GM10266 (cell line): ENCODE data around the gene SLC22A2.

Experiments
- DNase-seq: peaks from one replicate; pipeline ENCODE4 v3.0.0; 2012; ENCODE audit errors: extremely low spot score
- CTCF ChIP-seq: IDR thresholded peaks from 2 replicates; pipeline ENCODE4 v1.5.1; 2012; ENCODE audit warnings: mild to moderate bottlenecking, low read depth; ENCODE audit not compliant: control insufficient read depth, insufficient read depth; ENCODE audit errors: missing control alignments

The SLC22A2 gene

DNA sequence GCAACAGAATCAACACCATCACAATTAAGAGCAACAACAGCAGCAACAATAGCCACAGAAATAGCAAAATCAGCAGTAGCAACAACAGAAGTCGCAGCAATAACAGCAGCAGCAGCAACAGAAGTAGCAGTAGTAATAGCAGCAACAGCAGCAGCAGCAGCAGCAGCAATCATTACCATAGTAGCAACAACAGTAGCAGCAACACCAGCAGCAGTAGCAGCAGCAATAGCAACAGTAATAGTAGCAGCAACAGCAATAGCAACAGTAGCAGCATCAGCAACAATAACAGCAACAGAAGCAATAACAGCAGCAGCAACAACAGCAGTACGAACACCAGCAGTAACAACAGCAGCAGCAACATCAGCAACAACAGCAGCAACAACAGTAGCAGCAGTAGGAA, 39.8 kb downstream of the SLC22A2 start:
- no peak for DNase-seq
- no peak for TF ChIP-seq CTCF

DNA sequence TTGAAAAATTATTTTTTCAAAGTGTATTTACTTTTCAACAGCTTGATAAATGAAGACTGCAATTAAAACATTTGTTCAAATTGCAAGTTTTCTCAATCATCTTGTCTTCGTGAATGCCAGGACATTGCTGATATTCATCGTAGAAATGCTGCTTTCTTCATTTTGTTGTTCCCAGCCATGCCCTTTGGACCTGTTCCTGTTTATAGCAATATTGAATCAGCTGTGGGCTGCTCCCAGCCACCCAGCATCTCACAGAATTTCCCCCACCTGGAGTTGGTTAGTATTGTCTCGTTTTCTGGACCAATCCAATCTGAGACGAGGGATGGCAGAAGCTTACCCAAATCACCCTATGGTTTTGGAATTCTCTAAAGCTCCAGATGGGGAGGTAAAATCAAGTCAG, 40.8 kb downstream of the SLC22A2 start:
- no peak for TF ChIP-seq CTCF
- no peak for DNase-seq

- no peak for TF ChIP-seq CTCF
- DNase-seq, result no peak
Measured at GRCh38 chr6:160217073-160217472, 41.5 kb downstream of the SLC22A2 start.

- DNase-seq, result no peak
- no peak for TF ChIP-seq CTCF
Measured at GRCh38 chr6:160215232-160215631, 43.4 kb downstream of the SLC22A2 start.

DNA sequence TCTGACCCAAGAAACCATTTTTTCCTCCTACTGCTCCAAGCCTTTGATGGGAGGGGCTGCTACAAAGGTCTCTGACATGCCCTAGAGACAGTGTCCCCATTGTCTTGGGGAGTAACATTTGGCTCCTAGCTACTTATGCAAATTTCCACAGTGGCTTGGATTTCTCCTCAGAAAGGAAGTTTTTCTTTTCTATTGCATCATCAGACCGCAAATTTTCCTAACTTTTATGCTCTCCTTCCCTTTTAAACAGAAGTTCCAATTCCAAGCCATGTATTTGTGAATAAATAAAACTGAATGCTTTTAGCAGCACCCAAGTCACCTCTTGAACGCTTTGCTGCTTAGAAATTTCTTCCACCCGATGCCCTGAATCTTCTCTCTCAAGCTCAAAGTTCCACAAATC, 51.0 kb downstream of the SLC22A2 start:
- DNase-seq, result no peak
- no peak for TF ChIP-seq CTCF

DNA sequence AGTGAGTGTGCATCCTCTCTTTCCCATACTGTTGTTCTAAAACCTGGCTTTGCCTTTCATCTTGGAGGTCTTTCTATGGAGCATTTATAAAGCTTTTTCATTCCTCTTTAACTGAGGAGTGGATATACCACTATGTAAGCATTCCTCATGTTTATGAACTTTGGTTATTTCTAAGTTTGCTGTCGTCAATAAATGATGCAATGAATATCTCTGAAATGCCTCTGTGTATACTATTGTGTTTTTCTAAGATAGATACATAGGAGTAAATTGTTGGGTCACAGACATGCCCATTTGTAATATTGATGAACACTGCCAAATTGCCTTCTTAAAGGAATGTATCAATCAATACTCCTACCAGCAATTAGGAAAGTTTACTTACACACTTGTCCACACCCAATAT, 53.9 kb downstream of the SLC22A2 start:
- TF ChIP-seq CTCF, result no peak
- no peak for DNase-seq

DNA sequence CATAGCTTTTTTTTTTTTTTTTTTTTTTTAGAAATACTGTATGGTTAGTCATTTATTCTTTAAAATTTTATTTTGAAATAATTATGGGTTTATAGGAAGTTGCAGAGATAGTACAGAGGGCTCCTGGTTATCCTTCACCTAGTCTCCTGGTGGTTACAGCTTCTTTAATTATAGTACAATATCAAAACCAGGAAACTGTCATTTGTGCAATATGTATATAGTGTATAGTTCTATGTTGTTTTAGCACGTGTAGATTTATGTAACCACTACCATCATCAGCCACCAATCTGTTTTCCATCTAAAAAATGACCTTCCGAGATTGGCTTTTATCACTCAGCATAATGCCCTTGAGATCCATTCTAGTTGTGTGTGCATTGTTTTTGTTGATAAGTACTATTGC, 54.7 kb downstream of the SLC22A2 start:
- TF ChIP-seq CTCF, result no peak
- no peak for DNase-seq

DNA sequence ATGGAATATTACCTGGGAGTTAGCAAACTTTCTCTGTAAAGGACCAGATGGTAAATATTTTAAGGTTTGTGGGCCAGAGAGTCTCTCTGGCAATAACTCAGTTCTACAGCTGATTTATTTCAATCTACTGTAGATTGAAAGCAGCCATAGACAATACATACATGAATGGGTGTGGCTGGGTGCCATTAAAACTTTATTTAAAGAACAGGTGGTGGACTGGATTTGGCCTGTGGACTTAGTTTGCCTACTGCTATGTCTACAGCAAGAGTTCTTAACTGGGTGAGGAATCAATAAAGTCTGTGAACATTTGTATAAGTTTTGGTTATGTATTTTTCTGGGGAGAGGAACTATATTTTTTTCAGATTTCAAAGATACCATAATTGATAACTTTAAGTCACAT, 55.1 kb downstream of the SLC22A2 start:
- TF ChIP-seq CTCF, result no peak
- DNase-seq, result no peak
